HCT116 (cell line): ENCODE data around the gene SPATA33. TPM values are rescaled to one million over a fixed set of nuclear protein-coding genes. Genes with fewer than 3 reads are reported as not detected.
A peak's percentile ranks its signal among the peaks of the same experiment; 100 is the strongest.

ENCODE experiments used
- ATAC-seq: fragments of 200-7000 bp; cut with Tn5 transposase; 2 replicates; pipeline ENCODE4 v1.9.1; 2020; ENCODE audit warnings: mild to moderate bottlenecking, moderate library complexity
- BruUV-seq: library from RNA; stranded (reverse); fragments of 400-500 nt; replicated peaks from 2 replicates; lab custom pipeline; 2021; lab: Mats Ljungman, UMichigan
- CTCF ChIA-PET: fragments of 300-600 bp; sonication (Branson Sonifier 250); formaldehyde crosslinking; loops from one replicate; lab custom pipeline; 2021; ENCODE audit warnings: antibody characterized with exemption; lab: Charles Lee
- POLR2A ChIA-PET: fragments of 300-600, 350-600 bp; sonication (Branson Sonifier 250); formaldehyde crosslinking; loops from one replicate; lab custom pipeline; 2021; ENCODE audit warnings: antibody characterized with exemption; lab: Charles Lee
- RAD21 ChIA-PET, 2 experiments: fragments of 300-600 bp; sonication (Branson Sonifier 250); formaldehyde crosslinking; loops; one replicate each; lab custom pipeline; 2023; ENCODE audit warnings: low total read pairs in 2 of 2; ENCODE audit not compliant: uncharacterized antibody in 2 of 2, unreplicated experiment in 2 of 2, low non-redundant PET in 1 of 2; lab: Charles Lee
- DNase-seq: peaks from one replicate; pipeline ENCODE4 v3.0.0-alpha.2; 2010; ENCODE audit warnings: low read depth, low spot score
- H2AFZ ChIP-seq: fragments of 200-600 bp; shearing (Covaris generic), sonication (generic); 2 replicates; pipeline ENCODE4 v1.6.1; 2017; ENCODE audit warnings: low read depth, mixed run types, mixed read lengths, antibody characterized with exemption, low read length; ENCODE audit not compliant: poor library complexity, severe bottlenecking
- H3K27ac ChIP-seq: 2 replicates; pipeline ENCODE4 v1.5.1; 2012; ENCODE audit warnings: low read depth, low read length
- H3K27me3 ChIP-seq: fragments of 200-600 bp; sonication (generic); 2 replicates; pipeline ENCODE4 v1.6.1; 2016; ENCODE audit warnings: mixed run types, low read length, mixed read lengths; ENCODE audit not compliant: insufficient read depth
- H3K36me3 ChIP-seq, 2 experiments: fragments of 200-500 bp in 1 of 2; fragments of 200-600 bp in 1 of 2; sonication (Bioruptor generic) in 1 of 2; sonication (generic) in 1 of 2; 2 replicates each; pipeline versions ENCODE4 v1.5.1 to v1.6.1; 2014 to 2016; ENCODE audit warnings: low read length in 2 of 2, inconsistent platforms in 1 of 2, mixed read lengths in 1 of 2, mixed run types in 1 of 2; ENCODE audit not compliant: insufficient read depth in 2 of 2, control insufficient read depth in 1 of 2
- H3K4me1 ChIP-seq, 2 experiments: fragments of 200-600 bp in 1 of 2; sonication (generic) in 1 of 2; 2 replicates each; pipeline versions ENCODE4 v1.5.1 to v1.6.1; 2012 to 2017; ENCODE audit warnings: low read length in 2 of 2, inconsistent platforms in 1 of 2, mild to moderate bottlenecking in 1 of 2, mixed read lengths in 1 of 2, mixed run types in 1 of 2, moderate library complexity in 1 of 2; ENCODE audit not compliant: insufficient read depth in 2 of 2, control insufficient read depth in 1 of 2
- H3K4me2 ChIP-seq: fragments of 200-600 bp; sonication (generic); 2 replicates; pipeline ENCODE4 v1.6.1; 2017; ENCODE audit warnings: mixed run types, low read length, mixed read lengths
- H3K4me3 ChIP-seq, 2 experiments: fragments of 200-600 bp in 1 of 2; sonication (generic) in 1 of 2; replicated peaks in 1 of 2; 2 replicates each; pipeline ENCODE4 v1.5.1; 2011 to 2016; ENCODE audit warnings: low read length in 2 of 2, control low read depth in 1 of 2, low read depth in 1 of 2, mild to moderate bottlenecking in 1 of 2, mixed read lengths in 1 of 2, mixed run types in 1 of 2
- H3K79me2 ChIP-seq: fragments of 200-600 bp; sonication (generic); 2 replicates; pipeline ENCODE4 v1.6.1; 2017; ENCODE audit warnings: mild to moderate bottlenecking, mixed run types, low read length, moderate library complexity, mixed read lengths; ENCODE audit not compliant: insufficient read depth
- H3K9ac ChIP-seq: fragments of 200-600 bp; sonication (generic); 2 replicates; pipeline ENCODE4 v1.6.1; 2016; ENCODE audit warnings: low read length, mixed read lengths
- H3K9me2 ChIP-seq: fragments of 200-600 bp; sonication (generic), shearing (Covaris generic); 2 replicates; pipeline ENCODE4 v1.6.1; 2017; ENCODE audit warnings: mixed run types, mild to moderate bottlenecking, moderate library complexity; ENCODE audit not compliant: insufficient read depth
- H3K9me3 ChIP-seq, 2 experiments: fragments of 200-500 bp in 1 of 2; fragments of 200-600 bp in 1 of 2; sonication (Bioruptor generic) in 1 of 2; sonication (generic) in 1 of 2; 2 replicates each; pipeline ENCODE4 v1.6.1; 2014 to 2017; ENCODE audit warnings: low read length in 2 of 2, mixed read lengths in 2 of 2, inconsistent platforms in 1 of 2, low read depth in 1 of 2, mild to moderate bottlenecking in 1 of 2, mixed run types in 1 of 2, moderate library complexity in 1 of 2; ENCODE audit not compliant: control insufficient read depth in 1 of 2, insufficient read depth in 1 of 2
- H4K20me1 ChIP-seq: fragments of 200-600 bp; sonication (generic), shearing (Covaris generic); 2 replicates; pipeline ENCODE4 v1.6.1; 2017; ENCODE audit warnings: mixed run types, mild to moderate bottlenecking, moderate library complexity; ENCODE audit not compliant: insufficient read depth
- CEBPB ChIP-seq: IDR thresholded peaks from 2 replicates; pipeline ENCODE4 v1.6.1; 2012; ENCODE audit warnings: low read depth
- EGR1 ChIP-seq: IDR thresholded peaks from 2 replicates; pipeline ENCODE4 v1.6.1; 2012; ENCODE audit warnings: low read depth
- EZH2 ChIP-seq: fragments of 200-600 bp; sonication (generic); IDR thresholded peaks from 2 replicates; pipeline ENCODE4 v1.6.1; 2017; ENCODE audit warnings: antibody characterized with exemption, mixed run types
- EZH2phosphoT487 ChIP-seq: fragments of 200-600 bp; IDR thresholded peaks from 2 replicates; pipeline ENCODE4 v1.6.1; 2018; ENCODE audit warnings: antibody characterized with exemption, borderline replicate concordance
- POLR2A ChIP-seq: IDR thresholded peaks from 2 replicates; pipeline ENCODE4 v1.7.0; 2011; ENCODE audit warnings: borderline replicate concordance; ENCODE audit not compliant: insufficient read depth, insufficient read length; ENCODE audit errors: extremely low read depth
- POLR2AphosphoS5 ChIP-seq: IDR thresholded peaks from 2 replicates; pipeline ENCODE4 v1.6.1; 2011; ENCODE audit warnings: mild to moderate bottlenecking, low read depth, low read length, moderate library complexity
- SIN3A ChIP-seq: IDR thresholded peaks from 2 replicates; pipeline ENCODE4 v1.6.1; 2012; ENCODE audit warnings: low read depth
- TCF7L2 ChIP-seq: IDR thresholded peaks from 2 replicates; pipeline ENCODE4 v1.7.0; 2011; ENCODE audit warnings: borderline replicate concordance, inconsistent platforms; ENCODE audit not compliant: insufficient read depth, insufficient read length; ENCODE audit errors: extremely low read depth
- YY1 ChIP-seq: IDR thresholded peaks from 2 replicates; pipeline ENCODE4 v1.6.1; 2011; ENCODE audit warnings: low read length, low read depth, moderate library complexity, mild to moderate bottlenecking; ENCODE audit not compliant: insufficient replicate concordance; ENCODE audit errors: extremely low read depth
- ZFX ChIP-seq: fragments of 450-650 bp; IDR thresholded peaks from 2 replicates; pipeline ENCODE4 v1.6.1; 2017
- ZNF274 ChIP-seq: fragments of 200-500 bp; sonication (Bioruptor generic); IDR thresholded peaks from 2 replicates; pipeline ENCODE4 v1.6.1; 2014; ENCODE audit warnings: mild to moderate bottlenecking, low read depth, low read length, inconsistent platforms
- intact Hi-C: fragments of 100-400 bp; cut with micrococcal nuclease; formaldehyde crosslinking; loops from 2 replicates; pipeline ENCODE4 v1.10.0; 2022
- total RNA-seq: library from RNA; stranded (reverse); gene quantifications from one replicate; pipeline ENCODE4 v1.2.1, GENCODE V29; 2021; ENCODE audit not compliant: unreplicated experiment
- TF ChIP-seq, protein P1 (sequence below), 3 experiments: fragments of 200-600 bp in 1 of 3; sonication (generic) in 1 of 3; IDR thresholded peaks in 2 of 3; conservative IDR thresholded peaks in 1 of 3; 2 replicates each; pipeline ENCODE4 v1.5.1; 2012 to 2017; ENCODE audit warnings: low read depth in 2 of 3, low read length in 2 of 3, antibody characterized with exemption in 1 of 3, borderline replicate concordance in 1 of 3, control low read depth in 1 of 3, mild to moderate bottlenecking in 1 of 3, mixed read lengths in 1 of 3, mixed run types in 1 of 3, moderate library complexity in 1 of 3; ENCODE audit not compliant: insufficient read depth in 1 of 3

SPATA33 gene
- total RNA-seq, 1 experiment from 2014 or later, result 24.9 TPM

DNA sequence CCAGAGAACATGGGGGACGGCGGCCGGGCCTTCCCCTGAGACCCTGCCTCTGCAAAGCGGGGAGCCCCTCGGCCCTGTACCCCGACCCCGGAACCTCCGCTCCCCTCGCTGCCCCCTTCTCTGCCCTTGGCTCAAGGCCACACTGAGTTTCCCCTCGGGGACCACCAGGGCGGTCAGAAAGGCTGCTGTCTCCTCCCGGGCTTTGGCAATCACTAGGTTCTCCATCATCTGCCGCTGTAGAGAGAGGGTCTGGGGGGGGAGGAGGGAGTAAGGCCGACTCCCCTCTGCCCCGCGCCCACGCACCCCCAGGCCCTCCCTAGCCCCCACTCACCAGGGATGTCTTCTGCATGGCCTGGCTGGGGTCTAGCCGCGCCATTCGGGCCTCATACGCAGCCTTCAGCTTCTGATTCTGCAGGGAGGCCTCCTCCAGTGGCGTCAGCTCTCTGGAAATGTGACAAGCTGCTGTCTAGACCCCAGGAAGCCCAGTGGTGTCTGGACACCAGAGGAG, 54.7 kb downstream of the SPATA33 start:
- POLR2A ChIA-PET, result interaction anchor here (1.2 to 3.2 kb wide), 2 partner anchors 8 to 12 kb away, joined by 4 to 12 read pairs; partner anchors contain the start of gene VPS9D1
- intact Hi-C loops, result no loop called here

DNA sequence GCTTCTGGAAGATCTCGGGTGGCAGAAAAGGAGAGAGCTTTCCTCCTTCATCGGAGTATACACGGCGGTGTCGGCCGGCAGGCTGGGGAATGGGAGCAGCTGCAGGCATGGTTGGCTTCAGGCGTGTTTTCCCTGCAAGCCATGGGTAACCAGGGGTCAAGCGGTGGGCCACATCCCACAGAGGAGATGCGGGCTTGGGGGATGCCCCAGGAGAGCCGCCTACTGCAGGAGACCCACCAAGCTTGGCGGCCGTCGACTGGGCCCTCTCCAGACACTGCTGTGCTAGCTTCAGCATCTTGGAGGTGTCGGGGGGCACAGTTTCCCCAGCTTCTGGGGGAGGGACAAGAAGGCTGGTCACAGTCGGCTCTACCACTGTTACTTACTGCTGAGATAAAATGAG, 58.9 kb downstream of the SPATA33 start:
- H3K4me2 ChIP-seq, result no peak overlapping the region
- intact Hi-C loops, result no loop called here
- no peak for TF ChIP-seq SIN3A
- TF ChIP-seq EZH2, result no peak
- no peak for TF ChIP-seq CEBPB
- TF ChIP-seq TCF7L2, result no peak
- no peak for TF ChIP-seq POLR2A
- no peak for TF ChIP-seq POLR2AphosphoS5
- TF ChIP-seq ZNF274, result no peak
- TF ChIP-seq, protein P1, sequence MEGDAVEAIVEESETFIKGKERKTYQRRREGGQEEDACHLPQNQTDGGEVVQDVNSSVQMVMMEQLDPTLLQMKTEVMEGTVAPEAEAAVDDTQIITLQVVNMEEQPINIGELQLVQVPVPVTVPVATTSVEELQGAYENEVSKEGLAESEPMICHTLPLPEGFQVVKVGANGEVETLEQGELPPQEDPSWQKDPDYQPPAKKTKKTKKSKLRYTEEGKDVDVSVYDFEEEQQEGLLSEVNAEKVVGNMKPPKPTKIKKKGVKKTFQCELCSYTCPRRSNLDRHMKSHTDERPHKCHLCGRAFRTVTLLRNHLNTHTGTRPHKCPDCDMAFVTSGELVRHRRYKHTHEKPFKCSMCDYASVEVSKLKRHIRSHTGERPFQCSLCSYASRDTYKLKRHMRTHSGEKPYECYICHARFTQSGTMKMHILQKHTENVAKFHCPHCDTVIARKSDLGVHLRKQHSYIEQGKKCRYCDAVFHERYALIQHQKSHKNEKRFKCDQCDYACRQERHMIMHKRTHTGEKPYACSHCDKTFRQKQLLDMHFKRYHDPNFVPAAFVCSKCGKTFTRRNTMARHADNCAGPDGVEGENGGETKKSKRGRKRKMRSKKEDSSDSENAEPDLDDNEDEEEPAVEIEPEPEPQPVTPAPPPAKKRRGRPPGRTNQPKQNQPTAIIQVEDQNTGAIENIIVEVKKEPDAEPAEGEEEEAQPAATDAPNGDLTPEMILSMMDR (IDR thresholded peaks at IDR 0.05 in 2 of 3, conservative IDR thresholded peaks at IDR 0.05 in 1 of 3; ENCODE audit: borderline replicate concordance in 1 of 3, insufficient read depth in 1 of 3, low read depth in 2 of 3, low read length in 2 of 3), result no peak
- TF ChIP-seq EGR1, result no peak
- TF ChIP-seq, all 23 proteins: peak for 0
- Histone ChIP-seq H3K27ac (no peak overlapping the region; the same call in 1 of the 2 replicates), H3K27me3 (no peaks in the 10 kb centered on the region), H3K9me2 (no peaks in the 10 kb centered on the region), H3K4me3 (no peak overlapping the region), H3K9ac (no peak overlapping the region), H3K36me3 (peaks cover 9 to 27% of the 10 kb centered on the region in 2 experiments), H3K9me3 (no peaks in the 10 kb centered on the region), H3K4me1 (peaks cover 18 to 65% of the 10 kb centered on the region in 2 experiments), H4K20me1 (no peaks in the 10 kb centered on the region), H3K79me2 (peaks cover 42% of the 10 kb centered on the region), H2AFZ (no peak overlapping the region)
- ATAC-seq (no peak), DNase-seq (no peak)
- ChIA-PET RAD21 (no interaction called here), POLR2A (interaction anchor here (0.9 to 2.0 kb wide), 2 partner anchors 10 to 15 kb away, joined by 3 to 7 read pairs; partner anchors contain the start of gene SPATA2L), CTCF (interaction anchor here (1.3 kb wide), 1 partner anchor 12 kb away, joined by 3 read pairs; no protein-coding TSS in a partner anchor)
- no TSS peak for BruUV-seq

More for the DNA sequence above, 54.7 kb downstream of the SPATA33 start:
- Histone ChIP-seq H3K27me3 (no peaks in the 10 kb centered on the region), H2AFZ (no peak overlapping the region), H3K4me1 (peaks cover 0 to 38% of the 10 kb centered on the region in 2 experiments; a peak in 2 of 4 replicates), H3K79me2 (peaks cover 42% of the 10 kb centered on the region), H3K4me3 (peak overlapping the region; percentile 84 to 99), H3K9me2 (no peaks in the 10 kb centered on the region), H3K9me3 (no peaks in the 10 kb centered on the region), H3K9ac (peak overlapping the region; percentile 100), H4K20me1 (no peaks in the 10 kb centered on the region), H3K27ac (peak overlapping the region; percentile 83), H3K36me3 (peaks cover 9 to 23% of the 10 kb centered on the region in 2 experiments), H3K4me2 (peak overlapping the region; percentile 97)
- BruUV-seq, result no TSS peak
- RAD21 ChIA-PET, result no interaction called here
- DNase-seq (no peak), ATAC-seq (peak; percentile 19)
- TF ChIP-seq EZH2phosphoT487, result no peak
- TF ChIP-seq CEBPB, result no peak
- peak; percentile 90; the same call in 1 of the 2 replicates for TF ChIP-seq ZFX
- no peak for TF ChIP-seq YY1
- CTCF ChIA-PET, result interaction anchor here (2.3 kb wide), 1 partner anchor 12 kb away, joined by 6 read pairs; no protein-coding TSS in a partner anchor
